ENCODE results near the gene LRRC8E. TPM values are rescaled to one million over a fixed set of nuclear protein-coding genes. Genes with fewer than 3 reads are reported as not detected.

LRRC8E gene
- total RNA-seq, 6 experiments from 2014 or later = 4.9 to 7.3 (median 6.1) TPM

GRCh38 chr19:7870571-7871436, 17.5 kb upstream of the LRRC8E start:
- H3K27me3 Mint-ChIP-seq (ENCODE audit: insufficient read depth) = peaks cover 24% of the 10 kb centered on the region
- H3K4me1 Mint-ChIP-seq (ENCODE audit: low read depth) = peaks cover 11% of the 10 kb centered on the region
- TF ChIP-seq CTCF (IDR thresholded peaks at IDR 0.05) = no peak
- H3K27ac Mint-ChIP-seq = peak overlapping the region; percentile 89; the same call in 1 of the 2 replicates
- no peaks in the 10 kb centered on the region for H3K36me3 Mint-ChIP-seq (ENCODE audit: low read depth)
- peak; percentile 26 for DNase-seq
- no peaks in the 10 kb centered on the region for H3K9me3 Mint-ChIP-seq
- peak overlapping the region; percentile 87; the same call in 1 of the 2 replicates for H3K4me3 Mint-ChIP-seq

DNA sequence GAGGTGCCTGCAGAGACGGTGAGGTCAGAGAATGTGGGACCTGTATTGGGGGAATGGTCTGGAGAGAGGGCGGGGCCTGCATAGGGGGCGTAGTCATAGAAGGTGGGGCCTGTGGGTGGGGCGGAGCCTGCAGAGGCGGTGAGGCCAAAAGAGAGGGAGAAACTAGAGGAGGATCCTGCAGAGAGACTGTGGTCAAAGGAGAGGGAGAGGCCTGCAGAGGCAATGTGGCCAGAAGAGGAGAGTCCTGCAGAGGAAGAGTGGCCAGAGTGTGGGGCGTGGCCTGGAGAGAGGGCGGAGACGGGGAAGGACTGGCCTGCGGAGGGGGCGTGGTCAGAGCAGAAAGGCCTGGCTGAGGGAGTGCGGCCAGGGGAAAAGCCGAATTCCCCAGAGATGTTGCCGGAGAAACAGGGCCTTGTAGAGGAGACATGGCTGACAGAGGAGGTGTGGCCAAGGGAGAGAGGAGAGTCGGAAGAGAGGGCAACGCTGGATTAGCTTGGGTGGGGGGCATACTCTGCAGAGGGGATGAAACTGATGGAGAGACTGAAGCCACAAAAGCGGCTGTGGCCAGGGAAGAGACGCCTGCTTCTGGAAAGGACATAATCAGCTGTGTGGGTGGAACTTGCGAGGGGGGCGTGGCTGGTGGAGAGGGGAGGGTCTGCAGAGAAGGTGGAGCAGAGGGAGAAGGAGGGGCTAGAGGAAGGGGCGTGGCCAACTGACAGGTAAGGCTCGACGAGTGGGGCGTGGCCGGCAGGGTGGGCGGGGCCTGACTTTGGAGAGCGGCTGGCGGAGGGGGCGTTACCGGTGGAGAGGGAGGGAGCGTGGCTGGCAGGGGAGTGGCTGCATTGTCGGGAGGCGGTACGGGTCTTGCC, 16.6 kb upstream of the LRRC8E start:
- no peak for TF ChIP-seq CTCF (IDR thresholded peaks at IDR 0.05)
- peaks cover 28% of the 10 kb centered on the region for H3K27me3 Mint-ChIP-seq (ENCODE audit: insufficient read depth)
- DNase-seq = peak; percentile 84
- H3K36me3 Mint-ChIP-seq (ENCODE audit: low read depth) = no peaks in the 10 kb centered on the region
- H3K4me3 Mint-ChIP-seq = peak overlapping the region; percentile 87
- H3K27ac Mint-ChIP-seq = peak overlapping the region; percentile 89
- peaks cover 11% of the 10 kb centered on the region for H3K4me1 Mint-ChIP-seq (ENCODE audit: low read depth)
- H3K9me3 Mint-ChIP-seq = no peaks in the 10 kb centered on the region

- peaks cover 16% of the 10 kb centered on the region for H3K4me1 Mint-ChIP-seq (ENCODE audit: low read depth)
- H3K9me3 Mint-ChIP-seq = no peaks in the 10 kb centered on the region
- no peak overlapping the region for H3K27ac Mint-ChIP-seq
- no peak for DNase-seq
- TF ChIP-seq CTCF (IDR thresholded peaks at IDR 0.05) = no peak
- H3K4me3 Mint-ChIP-seq = peak overlapping the region; percentile 87; the same call in 1 of the 2 replicates
- peaks cover 24% of the 10 kb centered on the region for H3K27me3 Mint-ChIP-seq (ENCODE audit: insufficient read depth)
- H3K36me3 Mint-ChIP-seq (ENCODE audit: low read depth) = no peaks in the 10 kb centered on the region
These were observed 15.8 kb upstream of the LRRC8E start for GRCh38 chr19:7872306-7873204.

- H3K27ac Mint-ChIP-seq = no peak overlapping the region
These were observed 14.8 kb upstream of the LRRC8E start for GRCh38 chr19:7873304-7874075.

More at GRCh38 chr19:7873304-7874075, 14.8 kb upstream of the LRRC8E start:
- Mint-ChIP-seq H3K4me1 (ENCODE audit: low read depth) (peaks cover 18% of the 10 kb centered on the region), H3K36me3 (ENCODE audit: low read depth) (no peaks in the 10 kb centered on the region), H3K4me3 (no peak overlapping the region), H3K27me3 (ENCODE audit: insufficient read depth) (peaks cover 22% of the 10 kb centered on the region), H3K9me3 (no peaks in the 10 kb centered on the region)
- no peak for TF ChIP-seq CTCF (IDR thresholded peaks at IDR 0.05)
- DNase-seq = no peak

Measured in HFFc6 (cell line).